ENCODE data around the gene GGCX. TPM values are rescaled to one million over a fixed set of nuclear protein-coding genes. Genes with fewer than 3 reads are reported as not detected.
"Not testable (repeated sequence)": the region's sequence is repeated elsewhere in the genome, so short reads cannot be mapped to it uniquely, and the experiment has no call there.

Gene GGCX
- total and polyA plus RNA-seq, 8 donors: 15.7 to 43.4 (median 27.1) TPM

- WGBS, 2 donors: 14 to 16% methylated on average over 13 of the region's 13 CpGs
- ATAC-seq (peak; percentile 1 to 5 (median 2)), FAIRE-seq (no peak), DNase-seq (no peak)
- peak overlapping the region; percentile 61 to 90 (median 76) for H3K27ac ChIP-seq
- intact Hi-C loops (cut with DNase I): no loop called here
- no peak for TF ChIP-seq CTCF (IDR thresholded peaks at IDR 0.05)
- peaks cover 0 to 10% (median 9%) of the 10 kb centered on the region in 3 donors for H3K36me3 ChIP-seq
- no peaks in the 10 kb centered on the region for H3K9me3 ChIP-seq
- H3K4me1 ChIP-seq: peaks cover 14 to 37% (median 32%) of the 10 kb centered on the region in 3 donors
- no peaks in the 10 kb centered on the region for H3K27me3 ChIP-seq
- peak overlapping the region; percentile 56 to 83 (median 80) for H3K4me3 ChIP-seq
These were observed 33.5 kb upstream of the GGCX start for GRCh38 chr2:85594715-85595300.

GRCh38 chr2:85593023-85593422 is 31.7 kb upstream of the GGCX start:
- ATAC-seq (peak; percentile 22 to 53 (median 38)), FAIRE-seq (no peak), DNase-seq (peak; percentile 77 to 88 (median 85))
- no peak for TF ChIP-seq CTCF (IDR thresholded peaks at IDR 0.05)
- Histone ChIP-seq H3K36me3 (peaks cover 0 to 4% (median 0%) of the 10 kb centered on the region in 3 donors), H3K27ac (peak overlapping the region in 3 of 4 donors; percentile 36 to 48 (median 43)), H3K4me1 (peaks cover 20 to 40% (median 32%) of the 10 kb centered on the region in 3 donors), H3K9me3 (no peaks in the 10 kb centered on the region), H3K27me3 (no peaks in the 10 kb centered on the region), H3K4me3 (no peak overlapping the region)
- 24% methylated on average over 3 of the region's 3 CpGs for WGBS, 2 donors
- intact Hi-C loops (cut with DNase I): no loop called here

- H3K4me3 ChIP-seq; ATAC-seq; H3K27me3 ChIP-seq; intact Hi-C loops (cut with DNase I); H3K36me3 ChIP-seq; FAIRE-seq; H3K9me3 ChIP-seq; DNase-seq: not testable (repeated sequence)
- Histone ChIP-seq H3K4me1 (peaks cover 20 to 35% (median 30%) of the 10 kb centered on the region in 3 donors), H3K27ac (peak overlapping the region in 2 of 4 donors; percentile 16 to 27)
- WGBS, 2 donors: 86 to 92% methylated on average over 9 of the region's 9 CpGs
These were observed 31.0 kb upstream of the GGCX start for GRCh38 chr2:85592299-85592698.

- peaks cover 20 to 38% (median 23%) of the 10 kb centered on the region in 3 donors for H3K4me1 ChIP-seq
- FAIRE-seq (no peak), DNase-seq (peak in 3 of 6 donors; percentile 27 to 74 (median 60)), ATAC-seq (no peak)
- H3K27ac ChIP-seq: peak overlapping the region in 1 of 4 donors; percentile 27
- no peak overlapping the region for H3K4me3 ChIP-seq
- H3K9me3 ChIP-seq: no peaks in the 10 kb centered on the region
- TF ChIP-seq CTCF (IDR thresholded peaks at IDR 0.05): no peak
- H3K27me3 ChIP-seq: no peaks in the 10 kb centered on the region
- H3K36me3 ChIP-seq: no peaks in the 10 kb centered on the region
- 74 to 79% methylated on average over 12 of the region's 12 CpGs for WGBS, 2 donors
- intact Hi-C loops (cut with DNase I): no loop called here
These were observed 30.3 kb upstream of the GGCX start for GRCh38 chr2:85591563-85591962.

- H3K36me3 ChIP-seq: no peaks in the 10 kb centered on the region
- peak in 1 of 6 donors; percentile 11 for DNase-seq
- ATAC-seq: no peak
- peak overlapping the region in 2 of 4 donors; percentile 46 to 50 for H3K27ac ChIP-seq
- WGBS, 2 donors: 71 to 80% methylated on average over 2 of the region's 2 CpGs
- H3K4me1 ChIP-seq: peaks cover 17 to 39% (median 23%) of the 10 kb centered on the region in 3 donors
- no peak for TF ChIP-seq CTCF (IDR thresholded peaks at IDR 0.05)
- no peaks in the 10 kb centered on the region for H3K27me3 ChIP-seq
- no peak for FAIRE-seq
- H3K9me3 ChIP-seq: no peaks in the 10 kb centered on the region
- H3K4me3 ChIP-seq: no peak overlapping the region
- intact Hi-C loops (cut with DNase I): no loop called here
These were observed 29.7 kb upstream of the GGCX start for GRCh38 chr2:85590950-85591349.

Measured in pancreas (tissue), 10 donors.